ENCODE results near the gene KIDINS220.

Gene KIDINS220

GRCh38 chr2:8779795-8780671 is 57.4 kb downstream of the KIDINS220 start:
- TF ChIP-seq GATA3 (IDR thresholded peaks at IDR 0.05; ENCODE audit: low read depth, low read length): no peak
- no peak for TF ChIP-seq GATA2 (IDR thresholded peaks at IDR 0.05; ENCODE audit: low read depth, low read length)

DNA sequence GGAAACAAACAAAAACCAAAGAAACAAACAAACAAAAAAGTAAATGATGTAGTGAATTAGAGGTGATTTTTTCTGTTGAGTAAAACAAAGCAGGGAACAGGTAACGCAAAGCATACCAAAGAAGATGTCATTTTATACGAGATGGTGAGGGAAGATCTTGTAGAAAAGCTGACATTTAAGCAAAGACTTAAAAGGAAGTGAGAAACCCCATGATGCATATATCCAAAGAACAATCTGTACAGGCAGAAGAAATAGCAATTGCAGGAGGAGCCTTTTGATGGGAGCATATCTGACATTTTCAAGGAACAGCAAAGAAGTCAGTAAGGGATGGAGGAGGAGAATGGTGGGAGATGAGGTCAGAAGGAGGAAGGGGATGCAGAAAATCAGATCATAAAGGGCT is 63.0 kb downstream of the KIDINS220 start:
- TF ChIP-seq GATA3 (IDR thresholded peaks at IDR 0.05; ENCODE audit: low read depth, low read length): no peak

- TF ChIP-seq GATA2 (IDR thresholded peaks at IDR 0.05; ENCODE audit: low read depth, low read length): no peak
- no peak for TF ChIP-seq GATA3 (IDR thresholded peaks at IDR 0.05; ENCODE audit: low read depth, low read length)
These were observed 70.1 kb downstream of the KIDINS220 start for GRCh38 chr2:8767324-8767723.

DNA sequence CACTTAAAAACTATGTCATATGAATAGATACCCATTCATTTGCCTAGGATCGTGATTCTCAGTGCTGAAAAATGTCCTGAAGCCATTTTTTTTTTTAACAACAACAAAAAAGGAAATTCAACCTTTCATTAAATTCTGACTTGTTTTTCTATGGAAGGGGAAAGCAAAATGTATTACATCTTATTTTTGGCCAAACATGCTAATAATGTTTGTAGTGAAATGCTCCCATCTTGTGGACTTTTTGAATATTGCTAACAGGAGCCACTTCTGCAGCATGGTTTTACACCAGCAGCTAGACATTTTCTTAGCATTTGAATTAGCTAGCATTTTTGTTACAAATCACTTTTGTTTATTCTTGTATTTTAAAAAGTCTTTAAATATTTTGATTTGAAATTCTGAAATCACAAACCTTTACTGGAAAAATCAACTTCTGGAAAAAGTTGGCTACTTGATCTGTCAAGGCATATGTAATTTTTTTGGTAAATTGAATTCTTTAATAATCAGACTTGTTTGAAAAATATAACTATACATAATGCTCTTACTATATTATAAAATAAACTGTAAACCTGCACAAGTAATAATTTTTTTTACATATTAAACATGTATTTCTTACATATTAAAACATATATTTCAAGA is 75.8 kb downstream of the KIDINS220 start:
- TF ChIP-seq GATA3 (IDR thresholded peaks at IDR 0.05; ENCODE audit: low read depth, low read length) (no peak), GATA2 (IDR thresholded peaks at IDR 0.05; ENCODE audit: low read depth, low read length) (no peak)

- no peak for TF ChIP-seq GATA2 (IDR thresholded peaks at IDR 0.05; ENCODE audit: low read depth, low read length)
- no peak for TF ChIP-seq GATA3 (IDR thresholded peaks at IDR 0.05; ENCODE audit: low read depth, low read length)
These were observed 80.7 kb downstream of the KIDINS220 start for GRCh38 chr2:8756716-8757115.

GRCh38 chr2:8756230-8756629 is 81.2 kb downstream of the KIDINS220 start:
- TF ChIP-seq GATA3 (IDR thresholded peaks at IDR 0.05; ENCODE audit: low read depth, low read length) (no peak), GATA2 (IDR thresholded peaks at IDR 0.05; ENCODE audit: low read depth, low read length) (no peak)

GRCh38 chr2:8754106-8754776 is 83.2 kb downstream of the KIDINS220 start:
- TF ChIP-seq GATA3 (IDR thresholded peaks at IDR 0.05; ENCODE audit: low read depth, low read length): no peak
- 0 out of 2 replicates have a peak, but pooled peaks have one; percentile 8 for TF ChIP-seq GATA2 (IDR thresholded peaks at IDR 0.05; ENCODE audit: low read depth, low read length)

GRCh38 chr2:8753609-8754008 is 83.8 kb downstream of the KIDINS220 start:
- TF ChIP-seq GATA2 (IDR thresholded peaks at IDR 0.05; ENCODE audit: low read depth, low read length): no peak
- TF ChIP-seq GATA3 (IDR thresholded peaks at IDR 0.05; ENCODE audit: low read depth, low read length): no peak

DNA sequence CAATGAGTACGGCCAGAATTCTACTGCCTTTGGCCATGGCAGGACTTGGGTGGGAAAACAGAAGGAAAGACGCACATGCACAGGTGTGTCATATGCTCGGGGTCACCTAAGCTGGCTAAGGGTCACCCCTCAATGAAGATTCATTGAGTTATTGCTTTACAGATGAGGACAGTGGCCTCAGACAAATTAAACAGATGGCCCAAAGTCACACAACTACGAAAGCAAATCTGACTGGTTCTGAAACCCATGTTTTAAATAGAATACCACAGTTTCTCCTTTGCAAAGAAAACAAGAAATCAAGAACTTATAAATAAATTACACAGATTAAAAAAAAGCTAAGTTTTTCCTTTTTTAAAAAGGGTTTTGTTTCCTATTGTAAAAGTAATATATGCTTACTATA is 85.0 kb downstream of the KIDINS220 start:
- TF ChIP-seq GATA3 (IDR thresholded peaks at IDR 0.05; ENCODE audit: low read depth, low read length) (no peak), GATA2 (IDR thresholded peaks at IDR 0.05; ENCODE audit: low read depth, low read length) (no peak)

DNA sequence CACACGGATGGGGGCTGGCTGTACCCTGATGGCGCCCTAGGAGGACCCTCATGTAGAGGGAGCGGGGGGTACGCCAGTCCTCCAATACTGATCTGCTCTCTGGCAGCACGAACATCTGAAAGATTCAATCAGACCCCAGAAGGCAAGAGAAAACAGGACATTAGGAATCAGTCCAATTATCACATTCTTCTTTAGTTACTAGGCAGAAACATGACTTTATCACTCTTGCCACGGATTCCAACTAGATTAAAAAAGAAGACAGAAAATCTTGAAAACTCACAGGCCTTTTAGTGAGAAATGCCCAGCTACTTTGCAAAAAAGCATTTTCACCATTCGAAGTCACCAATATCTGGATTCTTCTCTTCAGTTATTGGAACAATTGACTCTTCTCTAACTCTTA is 87.2 kb downstream of the KIDINS220 start:
- TF ChIP-seq GATA3 (IDR thresholded peaks at IDR 0.05; ENCODE audit: low read depth, low read length): no peak
- TF ChIP-seq GATA2 (IDR thresholded peaks at IDR 0.05; ENCODE audit: low read depth, low read length): no peak

DNA sequence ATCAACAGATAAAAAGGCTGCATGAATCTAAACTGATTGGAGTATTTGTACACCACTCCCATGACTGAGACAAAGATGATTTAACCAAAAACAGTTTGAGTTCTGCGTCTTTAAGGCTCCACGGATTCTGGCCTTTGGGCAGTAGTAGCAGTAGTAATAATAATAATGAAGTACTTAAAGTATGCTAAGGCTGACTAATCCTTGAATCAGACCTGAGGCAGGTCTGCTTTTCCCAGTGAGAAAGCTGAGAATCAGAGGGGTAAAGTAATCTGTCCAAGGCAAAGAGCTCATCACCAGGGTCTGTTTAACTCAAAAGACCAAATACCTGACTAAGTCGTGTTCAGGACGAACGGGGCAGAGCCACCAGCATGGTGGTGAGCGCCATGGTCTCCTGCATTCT is 94.2 kb downstream of the KIDINS220 start:
- no peak for TF ChIP-seq GATA2 (IDR thresholded peaks at IDR 0.05; ENCODE audit: low read depth, low read length)
- TF ChIP-seq GATA3 (IDR thresholded peaks at IDR 0.05; ENCODE audit: low read depth, low read length): no peak

GRCh38 chr2:8740136-8740535 is 97.3 kb downstream of the KIDINS220 start:
- TF ChIP-seq GATA2 (IDR thresholded peaks at IDR 0.05; ENCODE audit: low read depth, low read length): no peak
- no peak for TF ChIP-seq GATA3 (IDR thresholded peaks at IDR 0.05; ENCODE audit: low read depth, low read length)

DNA sequence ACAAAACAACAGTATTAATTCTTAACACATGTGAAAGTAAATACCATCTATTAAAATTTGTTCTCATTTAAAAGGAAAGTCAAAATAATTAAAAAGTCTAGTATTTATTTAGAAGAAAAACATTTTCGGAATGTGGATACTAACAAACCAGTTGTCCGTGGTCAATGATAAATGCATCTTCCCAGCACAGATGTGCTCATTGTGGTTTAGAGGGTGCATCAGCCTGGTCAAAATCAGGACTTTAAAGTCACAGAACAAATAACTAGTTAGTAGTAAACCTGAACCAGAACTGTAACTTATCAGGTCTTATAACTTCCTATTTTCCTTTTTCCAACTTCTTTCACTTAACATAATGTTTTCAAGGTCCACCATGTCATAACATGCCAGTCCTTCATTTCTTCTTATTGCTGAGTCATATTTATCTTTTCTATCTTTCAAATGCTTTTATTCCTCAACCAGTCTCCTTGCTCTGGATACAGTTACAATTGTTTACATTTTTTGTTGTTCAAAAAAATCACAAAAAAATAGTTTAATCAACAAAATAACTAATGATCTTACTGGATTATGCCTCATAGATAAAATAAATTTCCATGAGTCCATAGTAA is 99.7 kb downstream of the KIDINS220 start:
- no peak for TF ChIP-seq GATA3 (IDR thresholded peaks at IDR 0.05; ENCODE audit: low read depth, low read length)
- no peak for TF ChIP-seq GATA2 (IDR thresholded peaks at IDR 0.05; ENCODE audit: low read depth, low read length)

DNA sequence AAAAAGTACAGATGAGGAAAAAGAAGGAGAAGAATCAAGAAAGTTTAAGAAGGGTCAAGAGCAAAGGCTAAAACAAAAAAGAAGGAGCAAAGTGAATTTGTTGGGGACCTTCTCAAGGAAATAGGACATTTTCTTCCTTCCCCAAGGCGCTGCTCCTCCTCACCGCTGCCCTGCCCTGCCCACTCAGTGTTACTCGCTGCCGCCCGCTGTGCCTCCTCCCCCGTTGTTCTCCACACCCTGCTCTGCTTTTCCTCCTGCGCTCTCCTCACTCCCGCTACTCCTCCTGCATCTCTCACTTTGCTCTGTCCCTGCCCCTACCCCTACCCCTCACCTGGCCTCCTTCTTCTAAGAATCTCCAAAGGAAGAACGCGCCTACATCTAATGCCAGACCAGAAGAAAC is 104.8 kb downstream of the KIDINS220 start:
- TF ChIP-seq GATA3 (IDR thresholded peaks at IDR 0.05; ENCODE audit: low read depth, low read length): no peak
